HepG2 (cell line): Measurements from ENCODE around the gene RNASE7. TPM values are rescaled to one million over a fixed set of nuclear protein-coding genes. Genes with fewer than 3 reads are reported as not detected.

Experiments
- ELF3 ChIP-seq: IDR thresholded peaks from 2 replicates; pipeline ENCODE4 v1.6.1; 2016; ENCODE audit warnings: missing genetic modification reagents, missing compliant biosample characterization
- FOXA3 ChIP-seq: IDR thresholded peaks from 2 replicates; pipeline ENCODE4 v1.6.1; 2016; ENCODE audit warnings: missing genetic modification reagents, missing compliant biosample characterization
- FOXP4 ChIP-seq: sonication (generic); formaldehyde crosslinking; IDR thresholded peaks from 2 replicates; pipeline ENCODE4 v1.4.0; 2020; ENCODE audit warnings: missing genetic modification reagents
- GFI1 ChIP-seq: sonication (generic); formaldehyde crosslinking; IDR thresholded peaks from 2 replicates; pipeline ENCODE4 v1.5.0; 2020; ENCODE audit warnings: missing genetic modification reagents, mild to moderate bottlenecking, borderline replicate concordance
- HNRNPH1 ChIP-seq: fragments of 200-400 bp; formaldehyde crosslinking; optimal IDR thresholded peaks from 2 replicates; pipeline ENCODE3; 2017; ENCODE audit warnings: mild to moderate bottlenecking, low read depth, low read length
- HOXA7 ChIP-seq: sonication (generic); formaldehyde crosslinking; IDR thresholded peaks from 2 replicates; pipeline ENCODE4 v1.8.1; 2022; ENCODE audit warnings: mild to moderate bottlenecking, missing genetic modification reagents, moderate library complexity
- IRF2 ChIP-seq: IDR thresholded peaks from 2 replicates; pipeline ENCODE4 v1.6.1; 2018; ENCODE audit warnings: missing genetic modification reagents, missing compliant biosample characterization
- ISX ChIP-seq: sonication (generic); formaldehyde crosslinking; conservative IDR thresholded peaks from 2 replicates; pipeline ENCODE4 v1.5.0; 2020; ENCODE audit warnings: missing genetic modification reagents
- MED1 ChIP-seq: sonication (generic); formaldehyde crosslinking; IDR thresholded peaks from 2 replicates; pipeline ENCODE4 v1.4.0; 2020; ENCODE audit warnings: missing genetic modification reagents
- MED13 ChIP-seq: sonication (generic); formaldehyde crosslinking; IDR thresholded peaks from 2 replicates; pipeline ENCODE4 v1.5.0; 2020; ENCODE audit warnings: missing genetic modification reagents
- NBN ChIP-seq: fragments of 450-650 bp; conservative IDR thresholded peaks from 2 replicates; pipeline ENCODE4 v1.6.1; 2017
- SATB2 ChIP-seq: sonication (generic); formaldehyde crosslinking; IDR thresholded peaks from 2 replicates; pipeline ENCODE4 v1.5.0; 2020; ENCODE audit warnings: missing genetic modification reagents
- TOPORS ChIP-seq: sonication (generic); formaldehyde crosslinking; IDR thresholded peaks from 2 replicates; pipeline ENCODE4 v1.8.0; 2023; ENCODE audit warnings: mild to moderate bottlenecking, missing genetic modification reagents
- ZBTB4 ChIP-seq: sonication (generic); formaldehyde crosslinking; IDR thresholded peaks from 2 replicates; pipeline ENCODE4 v1.4.0; 2020; ENCODE audit warnings: missing genetic modification reagents, mild to moderate bottlenecking, borderline replicate concordance
- ZC3H13 ChIP-seq: sonication (generic); formaldehyde crosslinking; IDR thresholded peaks from 2 replicates; pipeline ENCODE4 v1.8.1; 2023; ENCODE audit warnings: mild to moderate bottlenecking, missing genetic modification reagents, moderate library complexity
- ZMAT3 ChIP-seq: sonication (generic); formaldehyde crosslinking; conservative IDR thresholded peaks from 2 replicates; pipeline ENCODE4 v1.7.0; 2021; ENCODE audit warnings: missing genetic modification reagents
- ZNF143 ChIP-seq: sonication (generic); formaldehyde crosslinking; IDR thresholded peaks from 2 replicates; pipeline ENCODE4 v1.4.0; 2020; ENCODE audit warnings: missing genetic modification reagents
- ZNF160 ChIP-seq: sonication (generic); formaldehyde crosslinking; IDR thresholded peaks from 2 replicates; pipeline ENCODE4 v1.8.0; 2022; ENCODE audit warnings: mild to moderate bottlenecking, inconsistent platforms, missing genetic modification reagents
- ZNF230 ChIP-seq: sonication (generic); formaldehyde crosslinking; IDR thresholded peaks from 2 replicates; pipeline ENCODE4 v1.4.0; 2020; ENCODE audit warnings: mild to moderate bottlenecking, missing genetic modification reagents
- ZNF256 ChIP-seq: sonication (generic); formaldehyde crosslinking; conservative IDR thresholded peaks from 2 replicates; pipeline ENCODE4 v1.4.0; 2020; ENCODE audit warnings: missing genetic modification reagents
- ZNF264 ChIP-seq: sonication (generic); formaldehyde crosslinking; IDR thresholded peaks from 2 replicates; pipeline ENCODE4 v1.4.0; 2020; ENCODE audit warnings: missing genetic modification reagents
- ZNF292 ChIP-seq: sonication (generic); formaldehyde crosslinking; IDR thresholded peaks from 2 replicates; pipeline ENCODE4 v1.8.1; 2022; ENCODE audit warnings: mild to moderate bottlenecking, low read depth, missing genetic modification reagents, borderline replicate concordance
- ZNF331 ChIP-seq: sonication (generic); formaldehyde crosslinking; IDR thresholded peaks from 2 replicates; pipeline ENCODE4 v1.4.0; 2020; ENCODE audit warnings: missing genetic modification reagents
- ZNF644 ChIP-seq: IDR thresholded peaks from 2 replicates; pipeline ENCODE4 v1.6.1; 2016; ENCODE audit warnings: low read depth
- ZNF761 ChIP-seq: sonication (generic); formaldehyde crosslinking; conservative IDR thresholded peaks from 2 replicates; pipeline ENCODE4 v1.4.0; 2020; ENCODE audit warnings: mild to moderate bottlenecking, missing genetic modification reagents
- polyA plus RNA-seq, 8 experiments: library from polyadenylated mRNA; depleted of rRNA in 3 of 8; stranded (reverse) in 7 of 8; unstranded in 1 of 8; fragments of >200 nt; fragmentation: Illumina TruSeq in 4 of 8; extraction: Trizol in 4 of 8; gene quantifications; 2 replicates each; pipeline versions ENCODE4 v1.2.1 to v1.2.3, GENCODE V29; 2011 to 2016; ENCODE audit warnings: low read depth in 4 of 8, missing spikeins in 1 of 8, mixed read lengths in 1 of 8; ENCODE audit not compliant: insufficient read depth in 1 of 8
- total RNA-seq, 5 experiments: library from RNA; depleted of rRNA; stranded (reverse); fragments of >200 nt; fragmentation: Illumina TruSeq; extraction: Trizol; gene quantifications; 2 replicates each; pipeline ENCODE4 v1.2.3, GENCODE V29; 2016; ENCODE audit warnings: low read depth in 1 of 5
- TF ChIP-seq, protein P1 (sequence below): sonication (generic); formaldehyde crosslinking; conservative IDR thresholded peaks from 2 replicates; pipeline ENCODE4 v1.4.0; 2020; ENCODE audit warnings: missing genetic modification reagents

RNASE7 gene
- total and polyA plus RNA-seq, 2 of the 13 experiments (the other 11 are each of a cell fraction or from before 2014, with no cell fraction given): 0.04 TPM; not detected in 1

GRCh38 chr14:21055432-21056117, 13.4 kb downstream of the RNASE7 start (continued):
- TF ChIP-seq FOXP4 (CRISPR knock-in tag) (peak; percentile 97), ELF3 (peak; percentile 96), GFI1 (CRISPR knock-in tag) (peak; percentile 99), ZNF761 (CRISPR knock-in tag) (0 out of 2 replicates have a peak, but pooled peaks have one; percentile 33), MED1 (CRISPR knock-in tag) (peak; percentile 99), ZBTB4 (CRISPR knock-in tag) (peak; percentile 92; the same call in 1 of the 2 replicates), ZNF143 (CRISPR knock-in tag) (peak; percentile 83), ZNF230 (CRISPR knock-in tag) (0 out of 2 replicates have a peak, but pooled peaks have one; percentile 40), ZNF160 (CRISPR knock-in tag) (no peak; the same call in none of the 2 replicates), HOXA7 (no peak), MED13 (CRISPR knock-in tag) (peak; percentile 82), ZNF331 (CRISPR knock-in tag) (peak; percentile 67), ZNF644 (CRISPR knock-in tag) (peak; percentile 79), SATB2 (CRISPR knock-in tag) (peak; percentile 77; the same call in 1 of the 2 replicates), IRF2 (CRISPR knock-in tag) (peak; percentile 68), FOXA3 (peak; percentile 80), ZNF256 (CRISPR knock-in tag) (0 out of 2 replicates have a peak, but pooled peaks have one; percentile 29), ZNF264 (CRISPR knock-in tag) (peak; percentile 84), TOPORS (peak; percentile 76; the same call in 1 of the 2 replicates), NBN (no peak), ISX (CRISPR knock-in tag) (peak; percentile 88; the same call in 1 of the 2 replicates), ZMAT3 (CRISPR knock-in tag) (peak; percentile 84; the same call in 1 of the 2 replicates), ZNF292 (CRISPR knock-in tag) (peak; percentile 80; the same call in 1 of the 2 replicates), ZC3H13 (CRISPR knock-in tag) (0 out of 2 replicates have a peak, but pooled peaks have one; percentile 41), HNRNPH1 (no peak)
- TF ChIP-seq, protein P1, sequence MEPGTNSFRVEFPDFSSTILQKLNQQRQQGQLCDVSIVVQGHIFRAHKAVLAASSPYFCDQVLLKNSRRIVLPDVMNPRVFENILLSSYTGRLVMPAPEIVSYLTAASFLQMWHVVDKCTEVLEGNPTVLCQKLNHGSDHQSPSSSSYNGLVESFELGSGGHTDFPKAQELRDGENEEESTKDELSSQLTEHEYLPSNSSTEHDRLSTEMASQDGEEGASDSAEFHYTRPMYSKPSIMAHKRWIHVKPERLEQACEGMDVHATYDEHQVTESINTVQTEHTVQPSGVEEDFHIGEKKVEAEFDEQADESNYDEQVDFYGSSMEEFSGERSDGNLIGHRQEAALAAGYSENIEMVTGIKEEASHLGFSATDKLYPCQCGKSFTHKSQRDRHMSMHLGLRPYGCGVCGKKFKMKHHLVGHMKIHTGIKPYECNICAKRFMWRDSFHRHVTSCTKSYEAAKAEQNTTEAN (CRISPR knock-in tag): 0 out of 2 replicates have a peak, but pooled peaks have one; percentile 38
